Panc1 (cell line): Measurements from ENCODE around the gene STXBP1. TPM values are rescaled to one million over a fixed set of nuclear protein-coding genes. Genes with fewer than 3 reads are reported as not detected.

Experiments used
- ATAC-seq: fragments of 200-7000 bp; cut with Tn5 transposase; 2 replicates; pipeline ENCODE4 v1.9.1; 2020; ENCODE audit warnings: mild to moderate bottlenecking, moderate library complexity
- BruUV-seq: library from RNA; stranded (reverse); fragments of 400-500 nt; replicated peaks from 2 replicates; lab custom pipeline; 2021; lab: Mats Ljungman, UMichigan
- CTCF ChIA-PET: fragments of 300-600 bp; sonication (Branson Sonifier 250); formaldehyde crosslinking; loops from one replicate; lab custom pipeline; 2022; ENCODE audit warnings: antibody characterized with exemption; lab: Charles Lee
- POLR2A ChIA-PET: fragments of 300-600 bp; sonication (Branson Sonifier 250); formaldehyde crosslinking; loops from one replicate; lab custom pipeline; 2022; ENCODE audit warnings: antibody characterized with exemption; lab: Charles Lee
- DNase-seq: peaks from one replicate; pipeline ENCODE4 v3.0.0-alpha.2; 2010; ENCODE audit warnings: low read depth, low spot score
- H3K27ac ChIP-seq: 2 replicates; pipeline ENCODE4 v1.5.1; 2011; ENCODE audit warnings: mild to moderate bottlenecking, low read length, inconsistent platforms
- H3K27me3 ChIP-seq: fragments of 200-500 bp; sonication (Bioruptor generic); 2 replicates; pipeline ENCODE4 v1.6.0; 2014; ENCODE audit warnings: low read length, inconsistent platforms; ENCODE audit not compliant: control insufficient read depth, insufficient read depth
- H3K36me3 ChIP-seq: fragments of 200-500 bp; sonication (Bioruptor generic); 2 replicates; pipeline ENCODE4 v1.5.1; 2014; ENCODE audit warnings: inconsistent platforms, mild to moderate bottlenecking, low read length, moderate library complexity; ENCODE audit not compliant: control insufficient read depth, insufficient read depth
- H3K4me1 ChIP-seq: 2 replicates; pipeline ENCODE4 v1.5.1; 2011; ENCODE audit warnings: inconsistent platforms, mild to moderate bottlenecking, low read length, moderate library complexity; ENCODE audit not compliant: control insufficient read depth, insufficient read depth
- H3K4me3 ChIP-seq, 2 experiments: 2 replicates each; pipeline ENCODE4 v1.5.1; 2011 to 2012; ENCODE audit warnings: low read depth in 2 of 2, low read length in 2 of 2, mild to moderate bottlenecking in 2 of 2, inconsistent platforms in 1 of 2, moderate library complexity in 1 of 2
- H3K9me3 ChIP-seq: fragments of 200-500 bp; sonication (Bioruptor generic); 2 replicates; pipeline ENCODE4 v1.5.1; 2014; ENCODE audit warnings: low read depth, mild to moderate bottlenecking, inconsistent platforms, low read length, moderate library complexity; ENCODE audit not compliant: control insufficient read depth, insufficient read depth
- POLR2AphosphoS5 ChIP-seq: IDR thresholded peaks from 2 replicates; pipeline ENCODE4 v1.6.1; 2012; ENCODE audit warnings: mild to moderate bottlenecking, low read depth, low read length, moderate library complexity
- SIN3A ChIP-seq: IDR thresholded peaks from 2 replicates; pipeline ENCODE4 v1.6.1; 2012; ENCODE audit warnings: low read depth, mild to moderate bottlenecking, low read length, moderate library complexity, borderline replicate concordance; ENCODE audit not compliant: insufficient read depth
- TCF7L2 ChIP-seq: IDR thresholded peaks from 2 replicates; pipeline ENCODE4 v1.6.1; 2011; ENCODE audit warnings: mild to moderate bottlenecking, low read depth, low read length, inconsistent platforms
- in situ Hi-C: cut with HindIII; loops from 2 replicates; pipeline ENCODE4 v1.10.0; 2016; ENCODE audit warnings: low sequenced_read_pairs, low pct_unique_long_range_greater_than_20kb
- intact Hi-C: fragments of 100-400 bp; cut with micrococcal nuclease; formaldehyde crosslinking; loops from one replicate; pipeline ENCODE4 v1.10.0; 2022; ENCODE audit not compliant: unreplicated experiment
- total RNA-seq: library from RNA; stranded (reverse); gene quantifications from one replicate; pipeline ENCODE4 v1.2.1, GENCODE V29; 2021; ENCODE audit not compliant: unreplicated experiment
- TF ChIP-seq, protein P1 (sequence below), 2 experiments: IDR thresholded peaks; 2 replicates each; pipeline ENCODE4 v1.6.1; 2011 to 2012; ENCODE audit warnings: low read depth in 2 of 2, control low read depth in 1 of 2, low read length in 1 of 2, mild to moderate bottlenecking in 1 of 2, moderate library complexity in 1 of 2; ENCODE audit not compliant: insufficient read depth in 1 of 2
- TF ChIP-seq, protein P2 (sequence below): fragments of 450-650 bp; IDR thresholded peaks from 2 replicates; pipeline ENCODE4 v1.5.1; 2017; ENCODE audit warnings: mild to moderate bottlenecking

The STXBP1 gene
- total RNA-seq, 1 experiment from 2014 or later: 67.5 TPM

DNA sequence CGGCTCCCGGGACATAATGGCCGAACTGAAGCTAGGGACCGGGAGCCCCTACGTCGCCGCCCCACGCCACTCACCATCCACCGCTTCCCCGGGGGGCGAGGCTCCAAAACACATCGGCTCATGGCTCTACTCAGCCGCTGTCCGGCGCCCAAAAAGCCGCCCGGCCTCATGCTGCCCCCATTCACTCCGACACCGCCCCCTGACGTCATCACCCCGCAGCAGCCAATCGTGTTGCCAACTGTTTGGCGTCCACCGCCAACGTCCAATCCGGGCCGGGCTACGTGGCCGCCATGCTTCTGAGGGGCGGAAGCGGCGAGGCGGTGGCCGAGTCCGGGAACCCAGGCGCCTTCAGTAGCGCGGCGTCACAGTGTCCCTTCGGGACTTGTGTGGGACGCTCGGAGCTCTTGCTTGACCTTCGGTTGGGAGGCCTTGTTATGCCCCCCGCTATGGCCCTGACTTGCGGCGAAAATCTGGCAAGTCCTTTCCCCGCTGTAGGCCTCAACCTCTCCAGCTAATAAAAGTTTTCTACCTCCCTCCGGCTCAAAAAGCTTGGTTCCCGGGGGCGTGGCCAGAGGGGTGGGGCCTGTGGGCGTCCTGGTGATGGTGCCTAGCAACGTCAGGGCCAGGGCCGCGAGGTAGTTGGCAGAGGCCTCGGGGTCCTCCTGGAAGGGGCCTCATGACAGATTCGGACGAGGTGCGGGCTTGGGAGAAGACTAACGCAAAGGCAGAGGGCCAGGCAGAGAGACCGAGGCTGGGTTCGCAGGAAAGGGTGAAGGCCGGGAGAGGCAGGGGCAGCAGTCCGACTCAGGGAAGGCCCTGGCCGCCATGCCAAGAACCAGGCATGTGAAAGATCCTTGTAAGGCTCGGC lies 103.6 kb downstream of the STXBP1 start, which contains the start of the genes PTRH1 and TTC16:
Gene PTRH1, minus strand, starts transcription at position 194 of the 868 bp plus-strand sequence. Its CDS starts 24 bp downstream, at position 170.
Gene TTC16, plus strand, starts transcription at position 610 of the 868 bp plus-strand sequence. Its CDS starts 67 bp downstream, at position 677.
- no TSS peak for BruUV-seq
- Histone ChIP-seq H3K4me3 (peak within 1 kb of the TSS; percentile 75 to 86), H3K36me3 (peaks cover 3% of the 10 kb centered on the region; the same call in 1 of the 2 replicates), H3K4me1 (peaks cover 11% of the 10 kb centered on the region), H3K27me3 (no peaks in the 10 kb centered on the region), H3K27ac (peak within 1 kb of the TSS; percentile 54), H3K9me3 (no peaks in the 10 kb centered on the region)
- ATAC-seq: peak; percentile 97
- TF ChIP-seq, protein P1, sequence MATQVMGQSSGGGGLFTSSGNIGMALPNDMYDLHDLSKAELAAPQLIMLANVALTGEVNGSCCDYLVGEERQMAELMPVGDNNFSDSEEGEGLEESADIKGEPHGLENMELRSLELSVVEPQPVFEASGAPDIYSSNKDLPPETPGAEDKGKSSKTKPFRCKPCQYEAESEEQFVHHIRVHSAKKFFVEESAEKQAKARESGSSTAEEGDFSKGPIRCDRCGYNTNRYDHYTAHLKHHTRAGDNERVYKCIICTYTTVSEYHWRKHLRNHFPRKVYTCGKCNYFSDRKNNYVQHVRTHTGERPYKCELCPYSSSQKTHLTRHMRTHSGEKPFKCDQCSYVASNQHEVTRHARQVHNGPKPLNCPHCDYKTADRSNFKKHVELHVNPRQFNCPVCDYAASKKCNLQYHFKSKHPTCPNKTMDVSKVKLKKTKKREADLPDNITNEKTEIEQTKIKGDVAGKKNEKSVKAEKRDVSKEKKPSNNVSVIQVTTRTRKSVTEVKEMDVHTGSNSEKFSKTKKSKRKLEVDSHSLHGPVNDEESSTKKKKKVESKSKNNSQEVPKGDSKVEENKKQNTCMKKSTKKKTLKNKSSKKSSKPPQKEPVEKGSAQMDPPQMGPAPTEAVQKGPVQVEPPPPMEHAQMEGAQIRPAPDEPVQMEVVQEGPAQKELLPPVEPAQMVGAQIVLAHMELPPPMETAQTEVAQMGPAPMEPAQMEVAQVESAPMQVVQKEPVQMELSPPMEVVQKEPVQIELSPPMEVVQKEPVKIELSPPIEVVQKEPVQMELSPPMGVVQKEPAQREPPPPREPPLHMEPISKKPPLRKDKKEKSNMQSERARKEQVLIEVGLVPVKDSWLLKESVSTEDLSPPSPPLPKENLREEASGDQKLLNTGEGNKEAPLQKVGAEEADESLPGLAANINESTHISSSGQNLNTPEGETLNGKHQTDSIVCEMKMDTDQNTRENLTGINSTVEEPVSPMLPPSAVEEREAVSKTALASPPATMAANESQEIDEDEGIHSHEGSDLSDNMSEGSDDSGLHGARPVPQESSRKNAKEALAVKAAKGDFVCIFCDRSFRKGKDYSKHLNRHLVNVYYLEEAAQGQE (IDR thresholded peaks at IDR 0.05; ENCODE audit: insufficient read depth in 1 of 2, low read depth in 2 of 2, low read length in 1 of 2): no peak
- peak; percentile 74; the same call in 1 of the 2 replicates for TF ChIP-seq SIN3A
- POLR2A ChIA-PET: no interaction called here
- CTCF ChIA-PET: no interaction called here
- in situ Hi-C loops: no loop called here
- peak; percentile 54 for DNase-seq
- intact Hi-C loops: no loop called here

DNA sequence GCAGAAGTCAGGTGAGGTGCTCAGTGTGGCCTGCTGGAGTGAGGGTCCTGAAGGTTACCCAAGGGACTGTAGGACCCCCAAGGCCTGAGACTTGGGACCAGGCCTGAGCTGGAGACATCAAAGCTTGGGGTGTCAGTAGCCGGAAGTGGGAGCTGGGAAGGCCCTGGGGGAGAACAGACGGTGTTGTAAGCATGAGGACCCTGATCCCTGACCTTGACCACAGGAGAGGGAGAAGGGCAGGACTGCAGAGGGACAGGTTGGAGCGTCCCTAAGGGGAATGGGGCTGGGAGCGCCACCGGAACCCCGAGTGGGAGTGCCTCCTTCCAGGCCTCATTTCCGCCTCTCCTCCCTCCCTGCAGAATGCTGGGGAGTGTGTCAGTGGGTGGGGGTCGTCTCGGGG lies 104.3 kb downstream of the STXBP1 start:
- intact Hi-C loops (no loop called here), in situ Hi-C loops (no loop called here)

More for the DNA sequence above, 104.3 kb downstream of the STXBP1 start:
- Histone ChIP-seq H3K36me3 (peaks cover 3% of the 10 kb centered on the region; the same call in 1 of the 2 replicates), H3K27me3 (no peaks in the 10 kb centered on the region), H3K27ac (peak overlapping the region; percentile 52), H3K9me3 (no peaks in the 10 kb centered on the region), H3K4me3 (peak overlapping the region in 1 of 2 experiments; percentile 75; a peak in 2 of 4 replicates), H3K4me1 (peaks cover 12% of the 10 kb centered on the region)
- TF ChIP-seq SIN3A: no peak
- TF ChIP-seq, protein P1 (IDR thresholded peaks at IDR 0.05; ENCODE audit: insufficient read depth in 1 of 2, low read depth in 2 of 2, low read length in 1 of 2): no peak
- TF ChIP-seq, protein P2, sequence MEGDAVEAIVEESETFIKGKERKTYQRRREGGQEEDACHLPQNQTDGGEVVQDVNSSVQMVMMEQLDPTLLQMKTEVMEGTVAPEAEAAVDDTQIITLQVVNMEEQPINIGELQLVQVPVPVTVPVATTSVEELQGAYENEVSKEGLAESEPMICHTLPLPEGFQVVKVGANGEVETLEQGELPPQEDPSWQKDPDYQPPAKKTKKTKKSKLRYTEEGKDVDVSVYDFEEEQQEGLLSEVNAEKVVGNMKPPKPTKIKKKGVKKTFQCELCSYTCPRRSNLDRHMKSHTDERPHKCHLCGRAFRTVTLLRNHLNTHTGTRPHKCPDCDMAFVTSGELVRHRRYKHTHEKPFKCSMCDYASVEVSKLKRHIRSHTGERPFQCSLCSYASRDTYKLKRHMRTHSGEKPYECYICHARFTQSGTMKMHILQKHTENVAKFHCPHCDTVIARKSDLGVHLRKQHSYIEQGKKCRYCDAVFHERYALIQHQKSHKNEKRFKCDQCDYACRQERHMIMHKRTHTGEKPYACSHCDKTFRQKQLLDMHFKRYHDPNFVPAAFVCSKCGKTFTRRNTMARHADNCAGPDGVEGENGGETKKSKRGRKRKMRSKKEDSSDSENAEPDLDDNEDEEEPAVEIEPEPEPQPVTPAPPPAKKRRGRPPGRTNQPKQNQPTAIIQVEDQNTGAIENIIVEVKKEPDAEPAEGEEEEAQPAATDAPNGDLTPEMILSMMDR: no peak
- no peak for TF ChIP-seq POLR2AphosphoS5
- TF ChIP-seq TCF7L2: no peak
- ChIA-PET POLR2A (no interaction called here), CTCF (interaction anchor here (1.0 kb wide), 1 partner anchor 19 kb away, joined by 4 read pairs; the partner anchor contains the start of gene TOR2A)
- no TSS peak for BruUV-seq
- DNase-seq (no peak), ATAC-seq (no peak)
